H1 (cell line): ENCODE data around the gene RFX5. TPM values are rescaled to one million over a fixed set of nuclear protein-coding genes. Genes with fewer than 3 reads are reported as not detected.

ENCODE experiments used
- CTCF ChIA-PET: fragments of 300-600 bp; sonication (Branson Sonifier 250); formaldehyde crosslinking; loops from one replicate; lab custom pipeline; 2021; ENCODE audit not compliant: partially characterized antibody; lab: Charles Lee
- POLR2A ChIA-PET: fragments of 300-600 bp; sonication (Branson Sonifier 250); formaldehyde crosslinking; loops from one replicate; lab custom pipeline; 2021; ENCODE audit warnings: inconsistent platforms; ENCODE audit not compliant: partially characterized antibody; lab: Charles Lee
- DNase-seq, 2 experiments: peaks; one replicate each; pipeline versions ENCODE4 v3.0.0 to v3.0.0-alpha.2; 2010 to 2022; ENCODE audit warnings: low spot score in 2 of 2, low read depth in 1 of 2, mixed read lengths in 1 of 2
- FAIRE-seq: peaks from 2 replicates; lab custom pipeline; 2011; peaks lifted over from hg19 to GRCh38; lab: Jason Lieb, UNC
- H2AFZ ChIP-seq: 2 replicates; pipeline ENCODE4 v1.8.1; 2012; ENCODE audit warnings: low read length, inconsistent platforms
- H2AK5ac ChIP-seq: 2 replicates; pipeline ENCODE4 v1.6.1; 2013; ENCODE audit warnings: low read depth, low read length
- H2BK120ac ChIP-seq: replicated peaks from 2 replicates; pipeline ENCODE3; 2013; ENCODE audit warnings: low read depth, low read length, inconsistent platforms
- H2BK12ac ChIP-seq: 2 replicates; pipeline ENCODE4 v1.6.1; 2013; ENCODE audit warnings: low read depth, low read length
- H2BK15ac ChIP-seq: 2 replicates; pipeline ENCODE4 v1.6.1; 2013; ENCODE audit warnings: low read length
- H2BK20ac ChIP-seq: 2 replicates; pipeline ENCODE4 v1.6.1; 2013; ENCODE audit warnings: low read length
- H2BK5ac ChIP-seq: 2 replicates; pipeline ENCODE4 v1.6.1; 2013; ENCODE audit warnings: low read depth, low read length
- H3K14ac ChIP-seq: 2 replicates; pipeline ENCODE4 v1.6.1; 2013; ENCODE audit warnings: inconsistent platforms; ENCODE audit not compliant: insufficient read length
- H3K18ac ChIP-seq: 2 replicates; pipeline ENCODE4 v1.6.1; 2013; ENCODE audit warnings: low read length; ENCODE audit errors: extremely low read depth
- H3K23ac ChIP-seq: 2 replicates; pipeline ENCODE4 v1.6.1; 2013; ENCODE audit warnings: inconsistent platforms; ENCODE audit not compliant: insufficient read length
- H3K23me2 ChIP-seq: 2 replicates; pipeline ENCODE4 v1.6.1; 2013; ENCODE audit warnings: low read depth, low read length
- H3K27ac ChIP-seq: 2 replicates; pipeline ENCODE4 v1.6.1; 2011; ENCODE audit warnings: low read depth, low read length, inconsistent platforms
- H3K27me3 ChIP-seq, 4 experiments: replicated peaks in 1 of 4; 1 replicate in 1 of 4; 2 replicates in 3 of 4; pipeline versions ENCODE4 v1.6.1 to v1.8.1; 2011 to 2013; ENCODE audit warnings: low read length in 3 of 4, mild to moderate bottlenecking in 3 of 4, inconsistent platforms in 2 of 4, mixed read lengths in 2 of 4, moderate library complexity in 1 of 4; ENCODE audit not compliant: control insufficient read depth in 3 of 4, insufficient read depth in 3 of 4; ENCODE audit errors: extremely low read depth in 1 of 4
- H3K36me3 ChIP-seq, 4 experiments: 2 replicates each; pipeline versions ENCODE4 v1.6.1 to v1.8.1; 2011 to 2013; ENCODE audit warnings: mild to moderate bottlenecking in 4 of 4, low read length in 3 of 4, moderate library complexity in 2 of 4, control low read depth in 1 of 4, inconsistent platforms in 1 of 4; ENCODE audit not compliant: insufficient read depth in 4 of 4, control insufficient read depth in 2 of 4
- H3K4ac ChIP-seq: replicated peaks from 2 replicates; pipeline ENCODE3; 2013; ENCODE audit warnings: low read length, low read depth, mixed read lengths, inconsistent platforms; ENCODE audit not compliant: insufficient read length
- H3K4me1 ChIP-seq, 4 experiments: replicated peaks in 1 of 4; 1 replicate in 1 of 4; 2 replicates in 3 of 4; pipeline versions ENCODE4 v1.6.1 to v1.8.1; 2011 to 2013; ENCODE audit warnings: low read length in 3 of 4, inconsistent platforms in 2 of 4, mixed read lengths in 1 of 4; ENCODE audit not compliant: insufficient read depth in 4 of 4, control insufficient read depth in 3 of 4
- H3K4me2 ChIP-seq, 2 experiments: 2 replicates each; pipeline versions ENCODE4 v1.6.1 to v1.8.1; 2011 to 2013; ENCODE audit warnings: low read depth in 2 of 2, low read length in 2 of 2, control low read depth in 1 of 2, inconsistent platforms in 1 of 2, mild to moderate bottlenecking in 1 of 2; ENCODE audit not compliant: insufficient read depth in 1 of 2
- H3K4me3 ChIP-seq, 4 experiments: fragments of 200-600, 300-600 bp in 1 of 4; sonication (generic), shearing (Covaris generic), sonication (Bioruptor Twin) in 1 of 4; 2 replicates each; pipeline versions ENCODE4 v1.5.1 to v1.8.1; 2011 to 2016; ENCODE audit warnings: low read length in 4 of 4, low read depth in 3 of 4, control low read depth in 2 of 4, inconsistent platforms in 2 of 4, mild to moderate bottlenecking in 2 of 4, mixed read lengths in 1 of 4, moderate library complexity in 1 of 4; ENCODE audit not compliant: insufficient read depth in 2 of 4; ENCODE audit errors: extremely low read depth in 1 of 4
- H3K56ac ChIP-seq: replicated peaks from 2 replicates; pipeline ENCODE3; 2013; ENCODE audit warnings: low read depth, mild to moderate bottlenecking, mixed read lengths, low read length, inconsistent platforms; ENCODE audit not compliant: insufficient read length
- H3K79me1 ChIP-seq: 2 replicates; pipeline ENCODE4 v1.6.1; 2013; ENCODE audit warnings: low read depth, low read length, control low read depth
- H3K79me2 ChIP-seq, 2 experiments: 2 replicates each; pipeline versions ENCODE4 v1.6.1 to v1.8.1; 2012 to 2013; ENCODE audit warnings: low read length in 2 of 2, mild to moderate bottlenecking in 2 of 2, inconsistent platforms in 1 of 2; ENCODE audit not compliant: insufficient read depth in 2 of 2, control insufficient read depth in 1 of 2
- H3K9ac ChIP-seq, 4 experiments: replicated peaks in 1 of 4; 1 replicate in 1 of 4; 2 replicates in 3 of 4; pipeline versions ENCODE4 v1.6.1 to v1.8.1; 2011 to 2013; ENCODE audit warnings: low read depth in 3 of 4, low read length in 3 of 4, control low read depth in 2 of 4, mild to moderate bottlenecking in 2 of 4, moderate library complexity in 2 of 4, inconsistent platforms in 1 of 4; ENCODE audit errors: extremely low read depth in 1 of 4
- H3K9me3 ChIP-seq, 2 experiments: 2 replicates each; pipeline versions ENCODE4 v1.6.1 to v1.8.1; 2012 to 2013; ENCODE audit warnings: mild to moderate bottlenecking in 2 of 2, moderate library complexity in 2 of 2, control low read depth in 1 of 2, inconsistent platforms in 1 of 2, low read depth in 1 of 2, low read length in 1 of 2, mixed read lengths in 1 of 2; ENCODE audit not compliant: insufficient read depth in 2 of 2
- H4K20me1 ChIP-seq, 2 experiments: replicated peaks in 1 of 2; 2 replicates each; pipeline versions ENCODE3 to v1.8.1; 2011 to 2013; ENCODE audit warnings: inconsistent platforms in 2 of 2, low read length in 2 of 2, mild to moderate bottlenecking in 1 of 2; ENCODE audit not compliant: insufficient read depth in 2 of 2, control insufficient read depth in 1 of 2
- H4K5ac ChIP-seq: 2 replicates; pipeline ENCODE4 v1.6.1; 2013; ENCODE audit warnings: low read length, low read depth, mixed read lengths, inconsistent platforms; ENCODE audit not compliant: insufficient read length
- H4K8ac ChIP-seq: 2 replicates; pipeline ENCODE4 v1.8.0; 2013; ENCODE audit warnings: mild to moderate bottlenecking, moderate library complexity, low read length, inconsistent platforms; ENCODE audit not compliant: insufficient read depth; ENCODE audit errors: extremely low read depth
- H4K91ac ChIP-seq: replicated peaks from 2 replicates; pipeline ENCODE3; 2013; ENCODE audit warnings: low read length, mixed read lengths, inconsistent platforms; ENCODE audit not compliant: insufficient read length
- BACH1 ChIP-seq: IDR thresholded peaks from 2 replicates; pipeline ENCODE4 v1.6.1; 2012; ENCODE audit warnings: low read length, improper control_type of control experiment
- GABPA ChIP-seq: IDR thresholded peaks from 2 replicates; pipeline ENCODE4 v1.6.1; 2011; ENCODE audit warnings: mild to moderate bottlenecking, low read length, moderate library complexity, borderline replicate concordance; ENCODE audit not compliant: insufficient read depth
- PHF8 ChIP-seq: fragments of 200-600 bp; sonication (generic); conservative IDR thresholded peaks from 2 replicates; pipeline ENCODE4 v1.7.1; 2012; ENCODE audit warnings: low read depth, mild to moderate bottlenecking, inconsistent platforms, low read length, moderate library complexity
- POLR2A ChIP-seq, 2 experiments: IDR thresholded peaks; 1 replicate in 1 of 2; 2 replicates in 1 of 2; pipeline ENCODE4 v1.6.1; 2011; ENCODE audit warnings: low read depth in 2 of 2, low read length in 2 of 2, mild to moderate bottlenecking in 2 of 2; ENCODE audit errors: control extremely low read depth in 1 of 2
- POLR2AphosphoS5 ChIP-seq: IDR thresholded peaks from 2 replicates; pipeline ENCODE4 v1.6.1; 2011; ENCODE audit warnings: low read depth, low read length
- RAD21 ChIP-seq, 2 experiments: IDR thresholded peaks in 1 of 2; conservative IDR thresholded peaks in 1 of 2; 2 replicates each; pipeline ENCODE4 v1.6.1; 2011; ENCODE audit warnings: low read depth in 2 of 2, low read length in 2 of 2, improper control_type of control experiment in 1 of 2, inconsistent platforms in 1 of 2, mild to moderate bottlenecking in 1 of 2, moderate library complexity in 1 of 2
- SUZ12 ChIP-seq: fragments of 200-600 bp; sonication (generic); IDR thresholded peaks from 2 replicates; pipeline ENCODE4 v1.6.1; 2012; ENCODE audit warnings: mild to moderate bottlenecking, inconsistent platforms, low read length, moderate library complexity, mixed read lengths
- WGBS, 2 experiments: shearing (Covaris generic) in 1 of 2; methylation state at CpG; one replicate each; pipeline versions ENCODE4 v1.1.6 to v1.1.7; 2013 to 2015; ENCODE audit warnings: low lambda C conversion rate in 2 of 2, mixed read lengths in 2 of 2, inconsistent platforms in 1 of 2, low coverage in 1 of 2, missing lambda C conversion rate in 1 of 2; ENCODE audit not compliant: insufficient replicate concordance in 2 of 2, insufficient coverage in 1 of 2, insufficient read length in 1 of 2; ENCODE audit errors: extremely low coverage in 1 of 2, missing lambda C conversion rate in 1 of 2; 5-methylcytosine and 5-hydroxymethylcytosine counted together
- polyA plus RNA-seq, 7 experiments: library from polyadenylated mRNA; depleted of rRNA in 3 of 7; stranded (reverse) in 5 of 7; unstranded in 2 of 7; fragments of >200 nt in 5 of 7; fragments of 200-250 nt in 2 of 7; gene quantifications; 1 replicate in 5 of 7; 2 replicates in 1 of 7; 4 replicates in 1 of 7; pipeline versions ENCODE4 v1.2.1 to v1.2.3, GENCODE V29; 2011 to 2013; ENCODE audit warnings: missing spikeins in 2 of 7, mixed read lengths in 2 of 7
- total RNA-seq: library from RNA; stranded (reverse); fragmentation: NEBNext Ultra II Directional; extraction: Animal tissue kit (Norgen Biotek cat#: 25700); gene quantifications from 2 replicates; pipeline ENCODE4 v1.2.1, GENCODE V29; 2021

RFX5 gene
- total and polyA plus RNA-seq, 2 of the 8 experiments (the other 6 are each of a cell fraction or from before 2014, with no cell fraction given): 27.8 to 59.7 TPM

DNA sequence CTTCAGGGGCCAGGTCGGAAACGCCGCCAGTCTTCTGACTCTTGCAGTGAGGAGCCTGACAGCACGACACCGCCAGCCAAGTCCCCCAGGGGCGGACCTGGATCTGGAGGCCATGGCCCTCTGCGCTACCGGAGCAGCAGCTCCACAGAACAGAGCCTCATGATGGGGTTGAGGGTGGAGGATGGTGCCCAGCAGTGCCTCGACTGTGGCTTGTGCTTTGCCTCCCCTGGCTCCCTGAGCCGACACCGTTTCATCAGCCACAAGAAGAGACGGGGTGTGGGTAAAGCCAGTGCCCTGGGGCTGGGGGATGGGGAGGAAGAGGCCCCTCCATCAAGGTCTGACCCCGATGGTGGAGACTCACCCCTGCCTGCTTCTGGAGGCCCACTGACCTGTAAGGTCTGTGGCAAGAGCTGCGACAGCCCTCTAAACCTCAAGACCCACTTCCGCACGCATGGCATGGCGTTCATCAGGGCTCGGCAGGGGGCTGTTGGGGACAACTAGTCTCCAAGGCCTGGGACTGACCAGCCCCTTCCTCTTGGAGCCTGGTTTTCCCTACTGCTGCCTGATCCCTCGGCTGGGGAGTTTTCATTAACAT is 56.2 kb downstream of the RFX5 start:
- Histone ChIP-seq H3K9ac (no peak overlapping the region), H3K23ac (no peak overlapping the region), H2BK20ac (no peak overlapping the region), H2BK12ac (no peak overlapping the region), H2AFZ (no peak overlapping the region), H3K18ac (no peak overlapping the region), H3K36me3 (peaks cover 24 to 80% (median 42%) of the 10 kb centered on the region in 4 experiments), H2BK5ac (no peak overlapping the region; the same call in 1 of the 2 replicates), H3K27me3 (no peaks in the 10 kb centered on the region), H2BK120ac (no peak overlapping the region), H2AK5ac (no peak overlapping the region), H3K9me3 (no peaks in the 10 kb centered on the region), H3K56ac (no peak overlapping the region), H3K27ac (no peak overlapping the region), H3K4ac (no peak overlapping the region), H3K23me2 (no peaks in the 10 kb centered on the region), H4K8ac (no peak overlapping the region), H3K4me3 (no peak overlapping the region), H3K14ac (no peak overlapping the region), H3K79me1 (peaks cover 12% of the 10 kb centered on the region; the same call in 1 of the 2 replicates), H4K91ac (no peak overlapping the region), H3K4me2 (no peak overlapping the region), H3K4me1 (peaks cover 6 to 21% (median 15%) of the 10 kb centered on the region in 4 experiments), H2BK15ac (no peak overlapping the region), H3K79me2 (peaks cover 0 to 7% of the 10 kb centered on the region in 2 experiments; a peak in 1 of 4 replicates), H4K20me1 (peaks cover 7 to 27% of the 10 kb centered on the region in 2 experiments), H4K5ac (no peak overlapping the region)
- no peak for DNase-seq
- TF ChIP-seq POLR2AphosphoS5 (peak; percentile 30; the same call in 1 of the 2 replicates), BACH1 (no peak), PHF8 (no peak), GABPA (no peak), SUZ12 (no peak), POLR2A (IDR thresholded peaks at IDR 0.05; ENCODE audit: control extremely low read depth in 1 of 2, low read depth in 2 of 2, low read length in 2 of 2) (no peak; a peak in 1 of 3 replicates), RAD21 (IDR thresholded peaks at IDR 0.05 in 1 of 2, conservative IDR thresholded peaks at IDR 0.05 in 1 of 2; ENCODE audit: low read depth in 2 of 2, low read length in 2 of 2) (no peak)
- ChIA-PET CTCF (no interaction called here), POLR2A (interaction anchor here (1.4 to 1.7 kb wide), 2 partner anchors 10 to 50 kb away, joined by 5 to 14 read pairs; partner anchors contain the start of gene ZNF687)
- WGBS, 2 experiments: 92% methylated on average over 15 of the region's 19 CpGs; no CpG with 5 or more reads in 1 of the 2 experiments
- no peak for FAIRE-seq
